D721Med (cell line): ENCODE results near the gene MATN1.

Experiments used
- DNase-seq: peaks from one replicate; pipeline ENCODE4 v3.0.0; 2011; ENCODE audit warnings: low spot score; ENCODE audit not compliant: insufficient read length
- FAIRE-seq: peaks from 2 replicates; lab custom pipeline; 2011; peaks lifted over from hg19 to GRCh38; lab: Jason Lieb, UNC
- TF ChIP-seq, protein P1 (sequence below): IDR thresholded peaks from 2 replicates; pipeline ENCODE4 v1.5.1; 2012; ENCODE audit warnings: mild to moderate bottlenecking, control low read depth; ENCODE audit not compliant: insufficient read depth; ENCODE audit errors: missing control alignments

The MATN1 gene

DNA sequence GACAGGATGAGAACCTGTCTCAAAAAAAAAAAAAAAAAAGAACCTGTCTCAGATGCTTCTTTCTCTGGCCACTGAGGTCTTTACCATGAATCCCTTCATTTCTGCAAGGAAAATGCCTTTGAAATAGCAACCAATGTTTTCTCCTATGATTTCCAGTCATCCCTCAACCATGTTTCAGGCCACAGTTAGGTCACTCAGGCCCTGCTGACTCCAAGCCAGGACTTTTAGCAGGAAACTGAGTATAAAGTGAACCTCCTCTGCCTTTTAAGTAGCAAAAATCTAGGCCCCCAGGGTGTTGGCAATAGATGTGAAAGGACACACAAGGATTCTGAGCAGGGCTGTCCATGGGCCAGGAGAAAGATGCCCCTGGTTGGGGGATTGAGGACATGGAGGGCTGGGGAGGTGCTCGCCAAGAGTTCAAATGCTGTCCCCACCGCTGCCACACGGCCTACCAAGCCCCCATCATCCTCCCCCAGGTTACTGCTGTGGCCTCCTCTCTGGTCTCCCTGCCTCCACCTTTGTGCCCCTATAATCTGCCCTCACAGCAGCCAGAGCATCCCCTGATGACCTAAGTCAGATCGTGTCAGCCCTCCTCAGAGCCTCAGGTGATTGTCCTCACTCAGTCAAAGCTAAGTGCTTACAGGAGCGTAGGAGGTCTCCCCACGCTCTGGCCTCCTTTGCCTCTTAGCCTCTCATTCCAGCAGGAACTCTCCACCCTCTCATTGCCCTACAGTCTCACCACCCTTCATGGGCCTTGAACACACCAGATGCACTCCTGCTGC, 54.6 kb downstream of the MATN1 start:
- TF ChIP-seq, protein P1, sequence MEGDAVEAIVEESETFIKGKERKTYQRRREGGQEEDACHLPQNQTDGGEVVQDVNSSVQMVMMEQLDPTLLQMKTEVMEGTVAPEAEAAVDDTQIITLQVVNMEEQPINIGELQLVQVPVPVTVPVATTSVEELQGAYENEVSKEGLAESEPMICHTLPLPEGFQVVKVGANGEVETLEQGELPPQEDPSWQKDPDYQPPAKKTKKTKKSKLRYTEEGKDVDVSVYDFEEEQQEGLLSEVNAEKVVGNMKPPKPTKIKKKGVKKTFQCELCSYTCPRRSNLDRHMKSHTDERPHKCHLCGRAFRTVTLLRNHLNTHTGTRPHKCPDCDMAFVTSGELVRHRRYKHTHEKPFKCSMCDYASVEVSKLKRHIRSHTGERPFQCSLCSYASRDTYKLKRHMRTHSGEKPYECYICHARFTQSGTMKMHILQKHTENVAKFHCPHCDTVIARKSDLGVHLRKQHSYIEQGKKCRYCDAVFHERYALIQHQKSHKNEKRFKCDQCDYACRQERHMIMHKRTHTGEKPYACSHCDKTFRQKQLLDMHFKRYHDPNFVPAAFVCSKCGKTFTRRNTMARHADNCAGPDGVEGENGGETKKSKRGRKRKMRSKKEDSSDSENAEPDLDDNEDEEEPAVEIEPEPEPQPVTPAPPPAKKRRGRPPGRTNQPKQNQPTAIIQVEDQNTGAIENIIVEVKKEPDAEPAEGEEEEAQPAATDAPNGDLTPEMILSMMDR = no peak
- FAIRE-seq = no peak
- DNase-seq = no peak

DNA sequence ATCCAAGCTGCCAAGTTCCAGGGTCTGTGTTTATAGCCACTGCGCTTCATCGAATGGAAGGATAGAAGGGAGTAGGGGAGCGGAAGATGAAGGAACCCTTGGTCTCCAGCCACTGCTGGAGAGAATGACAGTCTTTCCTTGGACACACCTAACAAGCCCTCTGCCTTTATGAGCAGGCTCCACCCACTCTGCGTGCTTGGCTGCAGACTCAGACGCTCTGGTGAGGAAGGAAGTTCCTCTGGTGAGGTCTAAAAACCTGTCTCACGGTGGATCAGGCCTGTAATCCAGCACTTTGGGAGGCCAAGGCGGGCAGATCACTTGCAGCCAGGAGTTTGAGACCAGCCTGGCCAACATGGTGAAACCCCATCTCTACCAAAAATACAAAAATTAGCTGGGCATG, 55.4 kb downstream of the MATN1 start:
- TF ChIP-seq, protein P1 = no peak
- DNase-seq = no peak
- FAIRE-seq = no peak

DNA sequence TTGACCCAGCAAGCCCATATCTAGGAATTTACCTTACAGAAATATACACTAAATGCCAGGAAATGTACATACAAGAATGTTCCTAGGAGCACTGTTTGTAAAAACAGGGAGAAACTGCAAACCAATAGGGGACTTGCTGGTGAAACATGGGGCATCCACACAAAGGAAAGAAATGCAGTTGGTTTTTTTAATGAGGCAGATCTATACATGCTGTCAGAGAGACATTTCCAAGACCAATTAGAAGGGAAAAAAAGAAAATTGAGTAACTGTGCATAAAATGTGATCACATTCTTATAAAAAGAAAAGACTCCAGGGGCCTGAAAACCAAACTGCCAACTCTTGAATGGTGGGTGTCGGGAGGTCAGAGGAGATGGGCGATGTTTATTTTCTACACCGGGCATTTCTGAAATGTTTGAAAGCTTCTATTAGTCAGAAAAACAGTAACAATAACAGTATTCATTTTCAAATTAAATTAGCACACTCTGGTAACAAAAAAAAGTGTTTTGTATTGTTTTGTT, 56.6 kb downstream of the MATN1 start:
- FAIRE-seq (no peak), DNase-seq (no peak)
- TF ChIP-seq, protein P1 = no peak

DNA sequence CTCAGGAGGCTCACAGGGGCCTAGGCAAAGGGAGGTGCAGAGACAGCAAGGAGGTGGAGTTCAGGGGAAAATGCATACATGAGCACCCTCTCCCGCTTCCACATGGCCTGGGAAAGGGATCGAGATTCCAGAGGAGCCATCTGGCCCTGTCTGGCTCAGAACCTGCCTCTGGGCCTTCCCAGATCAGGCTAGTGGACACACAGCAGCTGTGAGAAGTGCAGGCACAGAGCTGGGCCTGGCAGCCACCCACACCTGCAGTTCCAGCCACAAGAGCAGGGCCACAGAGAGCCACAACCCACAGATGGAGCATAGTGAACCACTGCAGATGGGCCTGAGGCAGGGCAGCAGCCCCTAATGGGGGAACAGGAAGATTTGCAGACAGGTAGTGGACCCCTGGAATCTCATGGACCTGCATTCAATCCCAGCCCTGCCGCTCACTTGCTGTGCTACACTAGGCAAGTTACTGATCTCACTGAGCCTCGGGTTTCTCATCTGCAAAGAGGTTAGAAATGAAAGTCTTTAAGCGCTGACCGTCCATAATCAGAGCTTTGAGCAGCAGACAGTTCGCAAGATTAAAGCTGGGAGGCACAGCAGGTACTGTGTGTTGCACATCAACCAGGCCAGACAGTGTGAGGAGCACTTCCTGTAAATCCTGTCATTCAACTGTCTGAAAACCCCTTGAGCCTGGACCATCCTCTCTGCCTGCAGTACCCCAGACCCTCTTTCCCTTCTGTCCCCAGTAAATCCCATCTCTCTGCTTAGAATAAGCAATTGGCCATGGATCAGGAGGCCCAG, 58.0 kb downstream of the MATN1 start:
- DNase-seq (no peak), FAIRE-seq (no peak)
- TF ChIP-seq, protein P1 = no peak

DNA sequence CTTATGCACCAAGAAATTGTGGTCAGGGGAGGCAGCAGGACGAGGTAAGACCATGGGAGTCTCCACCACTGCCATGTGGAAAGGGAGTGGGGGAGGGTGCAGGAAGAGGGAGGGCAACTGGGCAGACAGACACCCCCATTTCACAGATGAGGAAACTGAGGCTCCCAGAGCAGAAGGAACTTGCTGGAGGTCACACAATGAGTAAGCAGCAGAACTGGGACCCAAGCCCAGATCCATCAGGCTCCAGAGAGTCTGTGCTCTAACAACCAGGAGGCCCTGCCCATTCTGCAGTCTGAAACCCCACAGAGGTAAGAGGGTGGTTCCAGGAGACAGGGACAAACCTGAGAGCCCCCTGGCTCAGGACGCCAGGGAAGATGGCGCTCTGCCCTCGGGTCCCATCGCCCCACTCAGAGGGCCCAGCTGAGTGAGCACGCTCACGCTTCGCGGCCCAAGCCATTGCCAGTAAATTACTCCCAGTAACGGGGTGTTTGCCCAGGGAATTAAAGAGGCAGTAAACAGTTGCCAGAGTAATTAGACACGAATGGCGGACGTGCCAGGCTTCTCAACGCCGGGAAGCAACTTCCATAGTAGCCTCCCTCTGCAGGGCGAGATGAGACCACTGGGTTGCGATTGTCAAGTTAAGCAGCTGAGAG, 59.2 kb downstream of the MATN1 start:
- TF ChIP-seq, protein P1 = no peak
- DNase-seq = no peak
- no peak for FAIRE-seq

DNA sequence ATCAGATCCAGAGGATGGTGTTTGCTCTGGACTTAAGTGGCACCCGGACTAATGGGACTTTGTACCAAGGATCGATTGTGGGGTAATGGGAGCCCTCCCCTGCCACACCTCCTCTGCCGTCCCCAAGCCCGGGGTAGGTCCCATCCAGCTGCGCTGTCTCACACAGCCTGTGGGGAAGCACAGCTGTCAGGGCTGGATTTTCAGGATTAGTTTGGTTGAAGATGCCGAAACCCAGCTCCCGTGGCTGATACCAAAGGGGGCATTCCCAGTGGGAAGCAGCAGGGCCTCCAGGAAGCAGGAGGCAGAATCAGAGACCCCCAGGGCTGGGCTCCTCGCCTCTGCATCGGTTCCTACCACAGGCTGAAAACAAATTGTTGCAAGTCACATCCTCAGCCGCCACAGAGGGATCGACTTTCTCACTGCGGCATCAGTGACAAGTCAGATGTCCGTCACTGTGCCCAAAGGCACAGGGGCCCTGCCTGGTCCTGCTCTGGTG, 59.7 kb downstream of the MATN1 start:
- DNase-seq = no peak
- TF ChIP-seq, protein P1 = no peak
- FAIRE-seq = no peak
